ENCODE results near the gene GAA. TPM values are rescaled to one million over a fixed set of nuclear protein-coding genes. Genes with fewer than 3 reads are reported as not detected.

Gene GAA
- total and polyA plus RNA-seq, 2 of the 8 experiments (the other 6 are each of a cell fraction or from before 2014, with no cell fraction given): 14.8 to 30.0 TPM

DNA sequence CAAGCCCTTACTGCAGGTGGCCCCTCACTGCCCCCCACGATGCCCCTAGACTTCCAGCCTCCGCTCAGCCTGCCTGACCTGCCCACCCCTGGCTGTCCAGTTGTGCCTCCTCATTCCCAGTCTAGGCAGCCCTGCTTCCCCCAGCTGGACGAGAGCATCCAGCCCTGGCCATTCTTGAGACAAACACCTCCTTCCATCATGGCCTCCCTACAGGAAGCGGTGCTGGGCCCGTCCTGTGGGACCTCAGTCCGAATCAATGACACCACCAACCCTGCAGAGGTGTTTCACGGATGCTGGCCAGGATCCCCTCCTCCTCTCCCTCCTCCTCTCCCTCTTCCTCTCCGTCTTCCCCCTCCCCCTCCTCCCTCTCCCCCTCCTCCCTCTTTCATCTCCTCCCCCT lies 36.7 kb upstream of the GAA start:
- ChIA-PET POLR2A (ENCODE audit: partially characterized antibody) (interaction anchor here (1.6 kb wide), 2 partner anchors 18 to 30 kb away, joined by 4 to 5 read pairs; no protein-coding TSS in a partner anchor), CTCF (ENCODE audit: partially characterized antibody) (interaction anchor here (1.1 kb wide), 1 partner anchor 229 kb away, joined by 4 read pairs; no protein-coding TSS in a partner anchor)
- Histone ChIP-seq H3K18ac (ENCODE audit: extremely low read depth, low read length) (peak overlapping the region; percentile 14; the same call in 1 of the 2 replicates), H2AK5ac (ENCODE audit: low read depth, low read length) (no peak overlapping the region; the same call in 1 of the 2 replicates), H3K4me2 (ENCODE audit: insufficient read depth in 1 of 2, low read depth in 2 of 2, low read length in 2 of 2) (no peak overlapping the region), H4K8ac (ENCODE audit: extremely low read depth, insufficient read depth, low read length) (peak overlapping the region; percentile 45; the same call in 1 of the 2 replicates), H2BK5ac (ENCODE audit: low read depth, low read length) (peak overlapping the region; percentile 66; the same call in 1 of the 2 replicates), H3K56ac (replicated peaks; ENCODE audit: insufficient read length, low read depth, low read length) (no peak overlapping the region), H2AFZ (ENCODE audit: low read length) (no peak overlapping the region), H3K4ac (replicated peaks; ENCODE audit: insufficient read length, low read depth, low read length) (no peak overlapping the region), H3K36me3 (ENCODE audit: control insufficient read depth in 2 of 4, insufficient read depth in 4 of 4, low read length in 3 of 4) (no peaks in the 10 kb centered on the region), H3K79me2 (ENCODE audit: control insufficient read depth in 1 of 2, insufficient read depth in 2 of 2, low read length in 2 of 2) (no peaks in the 10 kb centered on the region), H3K9me3 (ENCODE audit: insufficient read depth in 2 of 2, low read depth in 1 of 2, low read length in 1 of 2) (no peaks in the 10 kb centered on the region), H4K20me1 (replicated peaks in 1 of 2; ENCODE audit: control insufficient read depth in 1 of 2, insufficient read depth in 2 of 2, low read length in 2 of 2) (no peaks in the 10 kb centered on the region), H2BK12ac (ENCODE audit: low read depth, low read length) (0 out of 2 replicates have a peak overlapping the region, but pooled peaks have one; percentile 91), H3K79me1 (ENCODE audit: low read depth, low read length) (no peaks in the 10 kb centered on the region), H3K9ac (replicated peaks in 1 of 4; ENCODE audit: extremely low read depth in 1 of 4, low read depth in 3 of 4, low read length in 3 of 4) (no peak overlapping the region), H3K4me1 (replicated peaks in 1 of 4; ENCODE audit: control insufficient read depth in 3 of 4, insufficient read depth in 4 of 4, low read length in 3 of 4) (peaks cover 3 to 11% (median 6%) of the 10 kb centered on the region in 4 experiments; a peak in 6 of 7 replicates), H3K23me2 (ENCODE audit: low read depth, low read length) (no peaks in the 10 kb centered on the region), H3K4me3 (ENCODE audit: extremely low read depth in 1 of 4, insufficient read depth in 2 of 4, low read depth in 3 of 4, low read length in 4 of 4) (no peak overlapping the region), H2BK120ac (replicated peaks; ENCODE audit: low read depth, low read length) (no peak overlapping the region), H4K5ac (ENCODE audit: insufficient read length, low read depth, low read length) (peak overlapping the region; percentile 13), H2BK15ac (ENCODE audit: low read length) (peak overlapping the region; percentile 75; the same call in 1 of the 2 replicates), H3K14ac (ENCODE audit: insufficient read length) (no peak overlapping the region), H3K27me3 (replicated peaks in 1 of 4; ENCODE audit: control insufficient read depth in 3 of 4, extremely low read depth in 1 of 4, insufficient read depth in 3 of 4, low read length in 3 of 4) (no peaks in the 10 kb centered on the region), H3K23ac (ENCODE audit: insufficient read length) (no peak overlapping the region), H3K27ac (ENCODE audit: low read depth, low read length) (no peak overlapping the region), H2BK20ac (ENCODE audit: low read length) (no peak overlapping the region; the same call in 1 of the 2 replicates), H4K91ac (replicated peaks; ENCODE audit: insufficient read length, low read length) (peak overlapping the region; percentile 22)
- DNase-seq (ENCODE audit: low read depth in 1 of 2, low spot score in 2 of 2) (no peak), FAIRE-seq (no peak)
- 96% methylated on average over 6 of the region's 8 CpGs; no CpG with 5 or more reads in 1 of the 2 experiments for WGBS, 2 experiments (ENCODE audit: extremely low coverage in 1 of 2, insufficient coverage in 1 of 2, insufficient read length in 1 of 2, insufficient replicate concordance in 2 of 2, low coverage in 1 of 2, low lambda C conversion rate in 2 of 2, missing lambda C conversion rate in 1 of 2)
- no peak for TF ChIP-seq FOSL1 (IDR thresholded peaks at IDR 0.05; ENCODE audit: insufficient read depth, low read depth, low read length)
- TF ChIP-seq, protein P1, sequence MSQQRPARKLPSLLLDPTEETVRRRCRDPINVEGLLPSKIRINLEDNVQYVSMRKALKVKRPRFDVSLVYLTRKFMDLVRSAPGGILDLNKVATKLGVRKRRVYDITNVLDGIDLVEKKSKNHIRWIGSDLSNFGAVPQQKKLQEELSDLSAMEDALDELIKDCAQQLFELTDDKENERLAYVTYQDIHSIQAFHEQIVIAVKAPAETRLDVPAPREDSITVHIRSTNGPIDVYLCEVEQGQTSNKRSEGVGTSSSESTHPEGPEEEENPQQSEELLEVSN (IDR thresholded peaks at IDR 0.05): no peak
- TF ChIP-seq EZH2 (IDR thresholded peaks at IDR 0.05; ENCODE audit: low read depth, low read length, severe bottlenecking): no peak
- no peak for TF ChIP-seq NRF1 (IDR thresholded peaks at IDR 0.05; ENCODE audit: low read depth, low read length)
- no peak for TF ChIP-seq NANOG (IDR thresholded peaks at IDR 0.05; ENCODE audit: insufficient read depth, low read depth, low read length, poor library complexity, severe bottlenecking)
- TF ChIP-seq CBX5 (IDR thresholded peaks at IDR 0.05; ENCODE audit: low read depth, low read length): no peak
- no peak for TF ChIP-seq TBP (IDR thresholded peaks at IDR 0.05; ENCODE audit: low read depth, low read length)
